NOMO-1 (cell line): Measurements from ENCODE around the gene SLC4A2.
"Not testable (repeated sequence)": the region's sequence is repeated elsewhere in the genome, so short reads cannot be mapped to it uniquely, and the experiment has no call there.

Experiments
- DNase-seq, 2 experiments: peaks; one replicate each; lab custom pipeline; 2025; ENCODE audit not compliant: unreplicated experiment in 2 of 2; lab: John Stamatoyannopoulos, UW

The SLC4A2 gene

GRCh38 chr7:151023232-151023631 is 36.2 kb upstream of the SLC4A2 start:
- no peak for DNase-seq

- DNase-seq, result no peak
These were observed 34.8 kb upstream of the SLC4A2 start, which contains the start of gene ATG9B for GRCh38 chr7:151024435-151025056. Gene ATG9B (minus strand): TSS chr7:151024494. CDS start chr7:151024423, 71 bp downstream.

GRCh38 chr7:151025924-151026671 is 33.3 kb upstream of the SLC4A2 start:
- no peak for DNase-seq

- not testable (repeated sequence) for DNase-seq
These were observed 32.3 kb upstream of the SLC4A2 start for GRCh38 chr7:151026771-151027727.

GRCh38 chr7:151027728-151028130 is 31.7 kb upstream of the SLC4A2 start:
- not testable (repeated sequence) for DNase-seq

- peak; percentile 85 to 88 for DNase-seq
These were observed 31.1 kb upstream of the SLC4A2 start, which contains the start of gene ABCB8 for GRCh38 chr7:151028131-151028947. Gene ABCB8 (plus strand): TSS chr7:151028450. CDS start chr7:151028516, 66 bp downstream.

- DNase-seq, result no peak
These were observed 30.4 kb upstream of the SLC4A2 start for GRCh38 chr7:151028948-151029501.

GRCh38 chr7:151031011-151031410 is 28.4 kb upstream of the SLC4A2 start:
- DNase-seq, result no peak

GRCh38 chr7:151032936-151033863 is 26.2 kb upstream of the SLC4A2 start:
- no peak for DNase-seq

GRCh38 chr7:151033864-151034249 is 25.5 kb upstream of the SLC4A2 start:
- no peak for DNase-seq

GRCh38 chr7:151034312-151035025 is 24.9 kb upstream of the SLC4A2 start:
- no peak for DNase-seq

GRCh38 chr7:151035026-151035717 is 24.2 kb upstream of the SLC4A2 start:
- DNase-seq, result no peak

GRCh38 chr7:151035902-151036301 is 23.5 kb upstream of the SLC4A2 start:
- DNase-seq, result no peak

GRCh38 chr7:151038951-151039849 is 20.2 kb upstream of the SLC4A2 start:
- DNase-seq, result peak in 1 of 2 experiments; percentile 22

GRCh38 chr7:151039850-151040548 is 19.4 kb upstream of the SLC4A2 start:
- no peak for DNase-seq
